Myocyte (in vitro differentiated cells): Measurements from ENCODE around the gene SULF2. TPM values are rescaled to one million over a fixed set of nuclear protein-coding genes. Genes with fewer than 3 reads are reported as not detected.

Source experiments
- DNase-seq: peaks from one replicate; pipeline ENCODE4 v3.0.0-alpha.2; 2012; ENCODE audit warnings: low read depth
- total RNA-seq: library from RNA; depleted of rRNA; stranded (reverse); fragments of >200 nt; gene quantifications from 2 replicates; pipeline ENCODE4 v1.2.3, GENCODE V29; 2014

Gene SULF2
- total RNA-seq, 1 donor from 2014 or later, result 2.6 TPM

GRCh38 chr20:47717421-47717820 is 67.9 kb downstream of the SULF2 start:
- no peak for DNase-seq

- no peak for DNase-seq
Observed at GRCh38 chr20:47713878-47714450, 71.3 kb downstream of the SULF2 start.

GRCh38 chr20:47713163-47713562 is 72.1 kb downstream of the SULF2 start:
- DNase-seq, result no peak

GRCh38 chr20:47711046-47711752 is 74.1 kb downstream of the SULF2 start:
- no peak for DNase-seq

- DNase-seq, result no peak
Observed at GRCh38 chr20:47710665-47711045, 74.6 kb downstream of the SULF2 start.

- DNase-seq, result no peak
Observed at GRCh38 chr20:47708953-47709833, 76.1 kb downstream of the SULF2 start.

GRCh38 chr20:47708140-47708807 is 77.0 kb downstream of the SULF2 start:
- no peak for DNase-seq

- DNase-seq, result no peak
Observed at GRCh38 chr20:47706345-47706744, 78.9 kb downstream of the SULF2 start.

- no peak for DNase-seq
Observed at GRCh38 chr20:47705497-47705856, 79.8 kb downstream of the SULF2 start.

- DNase-seq, result no peak
Observed at GRCh38 chr20:47704746-47705496, 80.4 kb downstream of the SULF2 start.

- no peak for DNase-seq
Observed at GRCh38 chr20:47703748-47704147, 81.5 kb downstream of the SULF2 start.

GRCh38 chr20:47701612-47702011 is 83.7 kb downstream of the SULF2 start:
- no peak for DNase-seq

- no peak for DNase-seq
Observed at GRCh38 chr20:47700327-47700726, 85.0 kb downstream of the SULF2 start.

- DNase-seq, result no peak
Observed at GRCh38 chr20:47699818-47700217, 85.5 kb downstream of the SULF2 start.

- DNase-seq, result no peak
Observed at GRCh38 chr20:47698142-47698541, 87.1 kb downstream of the SULF2 start.

GRCh38 chr20:47696856-47697255 is 88.4 kb downstream of the SULF2 start:
- DNase-seq, result no peak

- no peak for DNase-seq
Observed at GRCh38 chr20:47694021-47694818, 91.1 kb downstream of the SULF2 start.

- DNase-seq, result peak; percentile 35
Observed at GRCh38 chr20:47691625-47692024, 93.7 kb downstream of the SULF2 start.

GRCh38 chr20:47689731-47690130 is 95.5 kb downstream of the SULF2 start:
- DNase-seq, result no peak
